Vagina (tissue), 2 donors: ENCODE results near the gene KCNMB2. TPM values are rescaled to one million over a fixed set of nuclear protein-coding genes. Genes with fewer than 3 reads are reported as not detected.

ENCODE experiments used
- DNase-seq, 2 donors: peaks; one replicate each; pipeline ENCODE4 v3.0.0-alpha.2; 2017; ENCODE audit errors: extremely low spot score in 2 of 2
- H3K27ac ChIP-seq: fragments of 200-600 bp; sonication (generic); one replicate; pipeline ENCODE4 v1.5.1; 2019
- H3K27me3 ChIP-seq: fragments of 200-600 bp; sonication (generic); one replicate; pipeline ENCODE4 v1.5.1; 2019
- H3K36me3 ChIP-seq, 2 donors: fragments of 200-600 bp; sonication (generic); one replicate each; pipeline ENCODE4 v1.5.1; 2017 to 2019
- H3K4me1 ChIP-seq: fragments of 200-600 bp; sonication (generic); one replicate; pipeline ENCODE4 v1.5.1; 2019
- H3K4me3 ChIP-seq, 2 donors: fragments of 200-600 bp; sonication (generic); 1 replicate in 1 of 2; 2 replicates in 1 of 2; pipeline ENCODE4 v1.5.1; 2016 to 2019
- H3K9me3 ChIP-seq: fragments of 200-600 bp; sonication (generic); one replicate; pipeline ENCODE4 v1.5.1; 2019
- POLR2A ChIP-seq, 2 donors: fragments of 450-650 bp; IDR thresholded peaks; one replicate each; pipeline ENCODE4 v1.6.1; 2017; ENCODE audit warnings: antibody characterized with exemption in 2 of 2, mild to moderate bottlenecking in 2 of 2, moderate library complexity in 2 of 2
- POLR2AphosphoS5 ChIP-seq, 2 donors: sonication (generic); formaldehyde crosslinking; IDR thresholded peaks; one replicate each; pipeline ENCODE4 v1.9.0; 2017; ENCODE audit warnings: antibody characterized with exemption in 2 of 2, mild to moderate bottlenecking in 2 of 2, low read depth in 1 of 2; ENCODE audit not compliant: insufficient read depth in 1 of 2
- intact Hi-C: fragments of 100-400 bp; cut with DNase I; formaldehyde crosslinking; loops from one replicate; pipeline ENCODE4 v1.15.1; 2023
- total RNA-seq: library from RNA; depleted of rRNA; stranded (reverse); fragments of >200 nt; gene quantifications from one replicate; pipeline ENCODE4 v1.2.3, GENCODE V29; 2016
- TF ChIP-seq, protein P1 (sequence below), 3 experiments: fragments of 450-650 bp in 2 of 3; fragments of 200-600 bp in 1 of 3; sonication (generic) in 1 of 3; IDR thresholded peaks; one replicate each; pipeline ENCODE4 v1.5.1; 2017 to 2019; ENCODE audit warnings: antibody characterized with exemption in 3 of 3, mild to moderate bottlenecking in 2 of 3, moderate library complexity in 2 of 3

KCNMB2 gene
- total RNA-seq, 1 donor from 2014 or later = 1.5 TPM

GRCh38 chr3:178505832-178506231, 30.4 kb upstream of the KCNMB2 start:
- DNase-seq = no peak
- intact Hi-C loops = no loop called here
- H3K36me3 ChIP-seq = no peaks in the 10 kb centered on the region
- H3K27me3 ChIP-seq = no peaks in the 10 kb centered on the region
- no peak overlapping the region for H3K27ac ChIP-seq
- H3K4me1 ChIP-seq = no peaks in the 10 kb centered on the region
- no peaks in the 10 kb centered on the region for H3K9me3 ChIP-seq
- H3K4me3 ChIP-seq = no peak overlapping the region
- TF ChIP-seq, protein P1, sequence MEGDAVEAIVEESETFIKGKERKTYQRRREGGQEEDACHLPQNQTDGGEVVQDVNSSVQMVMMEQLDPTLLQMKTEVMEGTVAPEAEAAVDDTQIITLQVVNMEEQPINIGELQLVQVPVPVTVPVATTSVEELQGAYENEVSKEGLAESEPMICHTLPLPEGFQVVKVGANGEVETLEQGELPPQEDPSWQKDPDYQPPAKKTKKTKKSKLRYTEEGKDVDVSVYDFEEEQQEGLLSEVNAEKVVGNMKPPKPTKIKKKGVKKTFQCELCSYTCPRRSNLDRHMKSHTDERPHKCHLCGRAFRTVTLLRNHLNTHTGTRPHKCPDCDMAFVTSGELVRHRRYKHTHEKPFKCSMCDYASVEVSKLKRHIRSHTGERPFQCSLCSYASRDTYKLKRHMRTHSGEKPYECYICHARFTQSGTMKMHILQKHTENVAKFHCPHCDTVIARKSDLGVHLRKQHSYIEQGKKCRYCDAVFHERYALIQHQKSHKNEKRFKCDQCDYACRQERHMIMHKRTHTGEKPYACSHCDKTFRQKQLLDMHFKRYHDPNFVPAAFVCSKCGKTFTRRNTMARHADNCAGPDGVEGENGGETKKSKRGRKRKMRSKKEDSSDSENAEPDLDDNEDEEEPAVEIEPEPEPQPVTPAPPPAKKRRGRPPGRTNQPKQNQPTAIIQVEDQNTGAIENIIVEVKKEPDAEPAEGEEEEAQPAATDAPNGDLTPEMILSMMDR (IDR thresholded peaks at IDR 0.05) = no peak
- TF ChIP-seq POLR2AphosphoS5 (IDR thresholded peaks at IDR 0.05; ENCODE audit: insufficient read depth in 1 of 2, low read depth in 1 of 2) (no peak), POLR2A (IDR thresholded peaks at IDR 0.05) (no peak)

- Histone ChIP-seq H3K27me3 (no peaks in the 10 kb centered on the region), H3K4me3 (no peak overlapping the region), H3K4me1 (no peaks in the 10 kb centered on the region), H3K9me3 (no peaks in the 10 kb centered on the region), H3K27ac (no peak overlapping the region), H3K36me3 (no peaks in the 10 kb centered on the region)
- DNase-seq = no peak
- intact Hi-C loops = no loop called here
- TF ChIP-seq POLR2A (IDR thresholded peaks at IDR 0.05) = no peak
- no peak for TF ChIP-seq POLR2AphosphoS5 (IDR thresholded peaks at IDR 0.05; ENCODE audit: insufficient read depth in 1 of 2, low read depth in 1 of 2)
- TF ChIP-seq, protein P1 (IDR thresholded peaks at IDR 0.05) = no peak
Measured at GRCh38 chr3:178507507-178508442, 28.5 kb upstream of the KCNMB2 start.

- DNase-seq = no peak
- no peaks in the 10 kb centered on the region for H3K4me1 ChIP-seq
- no peaks in the 10 kb centered on the region for H3K36me3 ChIP-seq
- no peak overlapping the region for H3K4me3 ChIP-seq
- intact Hi-C loops = no loop called here
- TF ChIP-seq, protein P1 (IDR thresholded peaks at IDR 0.05) = no peak
- no peak for TF ChIP-seq POLR2A (IDR thresholded peaks at IDR 0.05)
- no peak overlapping the region for H3K27ac ChIP-seq
- H3K27me3 ChIP-seq = no peaks in the 10 kb centered on the region
- H3K9me3 ChIP-seq = no peaks in the 10 kb centered on the region
Measured at GRCh38 chr3:178508443-178508825, 27.8 kb upstream of the KCNMB2 start.

DNA sequence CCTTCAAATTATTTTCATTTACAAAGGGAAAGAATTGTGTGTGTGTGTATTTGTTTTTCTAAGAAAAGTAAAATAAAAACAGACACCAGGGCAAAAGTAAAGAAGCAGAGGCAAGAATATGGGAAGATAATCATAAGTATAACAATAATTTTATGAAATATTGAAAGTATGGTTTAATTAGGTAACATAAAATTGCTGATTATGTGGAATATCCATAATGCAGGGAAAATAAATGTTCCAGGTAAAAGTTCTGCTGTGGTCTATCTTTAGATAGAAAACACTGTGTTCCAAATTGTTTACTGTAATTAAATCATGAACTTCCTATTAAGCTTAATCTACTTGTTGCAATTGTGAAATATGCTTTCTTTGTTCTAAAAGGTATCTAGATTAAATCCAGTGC, 25.7 kb upstream of the KCNMB2 start:
- Histone ChIP-seq H3K9me3 (no peaks in the 10 kb centered on the region), H3K4me1 (no peaks in the 10 kb centered on the region), H3K4me3 (no peak overlapping the region), H3K27ac (no peak overlapping the region), H3K36me3 (no peaks in the 10 kb centered on the region), H3K27me3 (no peaks in the 10 kb centered on the region)
- intact Hi-C loops = no loop called here
- DNase-seq = no peak
- TF ChIP-seq POLR2A (IDR thresholded peaks at IDR 0.05) = no peak
- TF ChIP-seq, protein P1 (IDR thresholded peaks at IDR 0.05) = no peak
- TF ChIP-seq POLR2AphosphoS5 (IDR thresholded peaks at IDR 0.05; ENCODE audit: insufficient read depth in 1 of 2, low read depth in 1 of 2) = no peak

- Histone ChIP-seq H3K4me1 (no peaks in the 10 kb centered on the region), H3K4me3 (no peak overlapping the region), H3K27me3 (no peaks in the 10 kb centered on the region), H3K9me3 (no peaks in the 10 kb centered on the region), H3K36me3 (no peaks in the 10 kb centered on the region), H3K27ac (no peak overlapping the region)
- no peak for DNase-seq
- TF ChIP-seq, protein P1 (IDR thresholded peaks at IDR 0.05) = no peak
- TF ChIP-seq POLR2AphosphoS5 (IDR thresholded peaks at IDR 0.05; ENCODE audit: insufficient read depth in 1 of 2, low read depth in 1 of 2) (no peak), POLR2A (IDR thresholded peaks at IDR 0.05) (no peak)
- intact Hi-C loops = no loop called here
Measured at GRCh38 chr3:178512647-178513046, 23.6 kb upstream of the KCNMB2 start.
